Loucy (cell line): ENCODE data around the gene XRCC1.

Experiments used
- H2AFZ ChIP-seq: fragments of 200-600 bp; sonication (generic); 2 replicates; pipeline ENCODE4 v1.6.0; 2016; ENCODE audit warnings: antibody characterized with exemption, mild to moderate bottlenecking, low read length, moderate library complexity
- H3F3A ChIP-seq: fragments of 200-600 bp; 2 replicates; pipeline ENCODE4 v1.6.0; 2016; ENCODE audit warnings: antibody characterized with exemption, low read depth, mild to moderate bottlenecking
- H3K27me3 ChIP-seq: fragments of 200-600 bp; sonication (generic); 2 replicates; pipeline ENCODE4 v1.6.1; 2014; ENCODE audit warnings: low read length, mild to moderate bottlenecking; ENCODE audit not compliant: insufficient read depth, poor library complexity, severe bottlenecking
- H3K36me3 ChIP-seq: fragments of 200-600 bp; sonication (generic); 2 replicates; pipeline ENCODE4 v1.6.1; 2016; ENCODE audit warnings: low read length; ENCODE audit not compliant: insufficient read depth
- H3K4me1 ChIP-seq: fragments of 200-600 bp; sonication (generic); 2 replicates; pipeline ENCODE4 v1.5.1; 2014; ENCODE audit warnings: low read length, mild to moderate bottlenecking; ENCODE audit not compliant: insufficient read depth, poor library complexity, severe bottlenecking
- H3K4me2 ChIP-seq: fragments of 200-600 bp; sonication (generic); 2 replicates; pipeline ENCODE4 v1.6.0; 2014; ENCODE audit warnings: antibody characterized with exemption, low read length, low read depth, mild to moderate bottlenecking; ENCODE audit not compliant: poor library complexity, severe bottlenecking
- H3K4me3 ChIP-seq: fragments of 200-600 bp; sonication (generic); 2 replicates; pipeline ENCODE4 v1.5.1; 2014; ENCODE audit warnings: low read length, mild to moderate bottlenecking, mixed read lengths; ENCODE audit not compliant: poor library complexity, severe bottlenecking
- H3K79me2 ChIP-seq: fragments of 200-600 bp; sonication (generic); 2 replicates; pipeline ENCODE4 v1.6.1; 2014; ENCODE audit warnings: low read length; ENCODE audit not compliant: insufficient read depth
- H3K9ac ChIP-seq: fragments of 200-600 bp; sonication (generic); 2 replicates; pipeline ENCODE4 v1.6.0; 2014; ENCODE audit warnings: mild to moderate bottlenecking, low read depth, low read length, moderate library complexity; ENCODE audit not compliant: poor library complexity, severe bottlenecking
- H3K9me2 ChIP-seq: fragments of 200-600 bp; sonication (generic); replicated peaks from 2 replicates; pipeline ENCODE4 v1.6.1; 2016; ENCODE audit warnings: low read depth, low read length, mixed read lengths
- H3K9me3 ChIP-seq: fragments of 200-600 bp; sonication (generic); 2 replicates; pipeline ENCODE4 v1.6.1; 2014; ENCODE audit warnings: mild to moderate bottlenecking, antibody characterized with exemption, low read length, low read depth; ENCODE audit not compliant: insufficient read depth
- H4K20me1 ChIP-seq: fragments of 200-600 bp; sonication (generic); 2 replicates; pipeline ENCODE4 v1.6.0; 2014; ENCODE audit warnings: antibody characterized with exemption, low read length, mild to moderate bottlenecking; ENCODE audit not compliant: insufficient read depth, poor library complexity, severe bottlenecking
- EZH2phosphoT487 ChIP-seq: fragments of 200-600 bp; IDR thresholded peaks from 2 replicates; pipeline ENCODE4 v1.6.1; 2018; ENCODE audit warnings: antibody characterized with exemption, mild to moderate bottlenecking, moderate library complexity, borderline replicate concordance
- TF ChIP-seq, protein P1 (sequence below): fragments of 200-600 bp; sonication (generic); conservative IDR thresholded peaks from 2 replicates; pipeline ENCODE4 v1.5.1; 2014; ENCODE audit warnings: mild to moderate bottlenecking, antibody characterized with exemption, low read length

The XRCC1 gene

GRCh38 chr19:43575156-43575950 is at the start of gene XRCC1, which contains the start of gene PINLYP:
Gene XRCC1 (minus strand): TSS chr19:43575527. CDS start chr19:43575458, 69 bp downstream.
Gene PINLYP (plus strand): TSS chr19:43575801. CDS start chr19:43577192, 1,391 bp downstream.
- Histone ChIP-seq H3K4me1 (peaks cover 37% of the 10 kb centered on the region), H3K36me3 (no peaks in the 10 kb centered on the region), H3K79me2 (peaks cover 59% of the 10 kb centered on the region), H3F3A (no peaks in the 10 kb centered on the region), H3K27me3 (no peaks in the 10 kb centered on the region), H3K9ac (peak within 1 kb of the TSS; percentile 98), H3K4me3 (peak within 1 kb of the TSS; percentile 85), H3K9me2 (no peaks in the 10 kb centered on the region), H3K4me2 (peak within 1 kb of the TSS; percentile 100), H2AFZ (peak within 1 kb of the TSS; percentile 64), H4K20me1 (no peaks in the 10 kb centered on the region), H3K9me3 (no peaks in the 10 kb centered on the region)
- TF ChIP-seq, protein P1, sequence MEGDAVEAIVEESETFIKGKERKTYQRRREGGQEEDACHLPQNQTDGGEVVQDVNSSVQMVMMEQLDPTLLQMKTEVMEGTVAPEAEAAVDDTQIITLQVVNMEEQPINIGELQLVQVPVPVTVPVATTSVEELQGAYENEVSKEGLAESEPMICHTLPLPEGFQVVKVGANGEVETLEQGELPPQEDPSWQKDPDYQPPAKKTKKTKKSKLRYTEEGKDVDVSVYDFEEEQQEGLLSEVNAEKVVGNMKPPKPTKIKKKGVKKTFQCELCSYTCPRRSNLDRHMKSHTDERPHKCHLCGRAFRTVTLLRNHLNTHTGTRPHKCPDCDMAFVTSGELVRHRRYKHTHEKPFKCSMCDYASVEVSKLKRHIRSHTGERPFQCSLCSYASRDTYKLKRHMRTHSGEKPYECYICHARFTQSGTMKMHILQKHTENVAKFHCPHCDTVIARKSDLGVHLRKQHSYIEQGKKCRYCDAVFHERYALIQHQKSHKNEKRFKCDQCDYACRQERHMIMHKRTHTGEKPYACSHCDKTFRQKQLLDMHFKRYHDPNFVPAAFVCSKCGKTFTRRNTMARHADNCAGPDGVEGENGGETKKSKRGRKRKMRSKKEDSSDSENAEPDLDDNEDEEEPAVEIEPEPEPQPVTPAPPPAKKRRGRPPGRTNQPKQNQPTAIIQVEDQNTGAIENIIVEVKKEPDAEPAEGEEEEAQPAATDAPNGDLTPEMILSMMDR, result no peak
- no peak for TF ChIP-seq EZH2phosphoT487

GRCh38 chr19:43624933-43625332 is 49.6 kb upstream of the XRCC1 start:
- H3F3A ChIP-seq, result no peaks in the 10 kb centered on the region; the same call in 1 of the 2 replicates
- no peaks in the 10 kb centered on the region for H3K9me2 ChIP-seq
- H2AFZ ChIP-seq, result no peak overlapping the region
- no peak overlapping the region for H3K4me3 ChIP-seq
- H3K9ac ChIP-seq, result no peak overlapping the region
- peaks cover 11% of the 10 kb centered on the region for H4K20me1 ChIP-seq
- H3K27me3 ChIP-seq, result no peaks in the 10 kb centered on the region
- H3K79me2 ChIP-seq, result peaks cover 12% of the 10 kb centered on the region
- no peak for TF ChIP-seq EZH2phosphoT487
- TF ChIP-seq, protein P1, result peak; percentile 18; the same call in 1 of the 2 replicates
- no peaks in the 10 kb centered on the region for H3K9me3 ChIP-seq
- no peak overlapping the region for H3K4me2 ChIP-seq
- H3K4me1 ChIP-seq, result peaks cover 11% of the 10 kb centered on the region
- no peaks in the 10 kb centered on the region for H3K36me3 ChIP-seq

DNA sequence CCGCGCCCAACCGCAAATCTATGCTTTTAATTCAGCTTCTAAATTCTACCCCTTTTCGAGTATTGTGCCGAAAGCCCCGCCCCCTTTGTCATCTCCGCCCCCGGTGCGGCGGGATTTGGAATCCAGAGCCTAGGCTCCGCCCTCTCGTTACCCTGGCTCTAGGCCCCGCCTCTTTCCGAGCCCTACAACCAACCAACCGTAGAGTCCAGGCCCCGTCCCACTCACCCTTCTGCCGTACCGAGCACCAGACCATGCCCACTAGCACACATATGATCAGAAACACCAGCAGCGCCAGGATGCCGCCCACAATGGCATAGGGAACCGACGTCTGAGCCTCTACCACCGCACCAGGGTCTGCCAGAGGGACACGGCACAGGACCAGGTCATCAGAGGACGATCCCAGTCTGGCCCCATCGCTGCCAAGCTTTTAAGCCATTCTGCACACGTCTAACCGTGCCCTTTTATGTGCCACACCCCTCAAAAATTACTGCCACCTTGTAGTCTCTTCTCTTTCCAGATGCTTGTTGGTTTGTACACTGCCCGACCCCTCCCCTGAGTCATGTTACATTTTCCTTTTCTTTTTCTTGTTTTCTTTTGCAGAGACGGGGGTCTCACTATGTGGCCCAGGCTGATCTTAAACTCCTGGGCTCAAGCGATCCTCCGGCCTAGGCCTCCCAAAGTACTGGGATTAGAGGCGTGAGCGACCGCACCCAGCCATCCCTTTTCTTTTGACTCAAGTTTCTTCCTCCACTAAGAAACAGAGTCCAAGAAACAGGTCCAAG is 48.8 kb upstream of the XRCC1 start:
- Histone ChIP-seq H3K36me3 (no peaks in the 10 kb centered on the region), H3K4me2 (no peak overlapping the region), H3K9me2 (no peaks in the 10 kb centered on the region), H3K79me2 (peaks cover 17% of the 10 kb centered on the region), H3K9me3 (no peaks in the 10 kb centered on the region), H3K9ac (no peak overlapping the region), H3F3A (no peaks in the 10 kb centered on the region; the same call in 1 of the 2 replicates), H3K27me3 (no peaks in the 10 kb centered on the region), H3K4me3 (no peak overlapping the region), H4K20me1 (peaks cover 11% of the 10 kb centered on the region), H3K4me1 (peaks cover 14% of the 10 kb centered on the region), H2AFZ (no peak overlapping the region)
- TF ChIP-seq, protein P1, result no peak
